ENCODE measurements around the gene PEX14.

PEX14 gene

DNA sequence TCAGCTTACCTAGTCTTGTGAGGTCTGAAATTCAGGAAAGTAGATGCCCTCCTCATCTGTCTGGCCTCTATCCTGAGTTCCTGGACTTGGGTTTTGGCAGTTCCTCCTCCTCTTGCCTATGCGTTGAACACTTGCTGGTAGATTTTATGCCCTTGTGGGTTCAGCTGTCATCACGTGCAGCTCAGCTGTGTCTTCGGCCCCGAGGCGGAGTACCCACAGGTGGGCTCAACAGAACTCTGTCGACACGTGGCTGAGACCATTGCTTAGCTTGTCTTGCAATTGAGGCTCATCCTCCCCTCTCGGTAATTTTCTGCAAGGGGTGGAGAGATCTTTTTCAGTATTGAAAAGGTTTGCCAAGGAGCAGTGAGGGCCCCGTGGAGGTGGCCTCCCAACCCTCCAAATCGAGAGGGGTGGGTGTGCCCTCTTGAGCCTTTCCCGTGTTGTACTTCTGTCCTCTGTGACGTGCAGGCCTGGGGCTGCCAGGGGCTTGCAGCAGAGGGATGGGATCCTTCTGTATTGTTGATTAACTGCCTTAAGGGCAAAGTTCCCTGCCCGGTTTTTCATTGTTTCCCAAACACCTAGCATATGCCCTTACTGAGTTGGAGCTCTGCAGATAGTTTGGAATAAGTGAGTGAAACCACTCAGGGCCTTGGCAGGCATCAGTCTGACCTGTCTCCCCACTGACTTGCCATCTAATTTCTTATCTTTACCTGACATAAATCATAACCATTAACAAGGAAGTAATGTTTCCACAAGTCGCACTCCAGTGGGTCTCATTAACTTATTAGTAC, 41.6 kb upstream of the PEX14 start:
- Histone ChIP-seq H3K4me1 (ENCODE audit: control insufficient read depth, insufficient read depth, low read depth, low read length) (peaks cover 14% of the 10 kb centered on the region), H3K79me1 (replicated peaks; ENCODE audit: low read length, poor library complexity, severe bottlenecking) (peaks cover 31% of the 10 kb centered on the region), H2BK120ac (ENCODE audit: low read depth, low read length) (no peak overlapping the region), H3K4ac (ENCODE audit: low read depth in 1 of 2, low read length in 2 of 2) (no peak overlapping the region), H3K36me3 (ENCODE audit: control insufficient read depth in 1 of 2, insufficient read depth in 2 of 2, low read depth in 1 of 2, low read length in 2 of 2) (peaks cover 0 to 5% of the 10 kb centered on the region in 2 experiments), H3K18ac (ENCODE audit: low read depth in 1 of 2, low read length in 2 of 2) (no peak overlapping the region), H2AK5ac (ENCODE audit: low read length, severe bottlenecking) (no peak overlapping the region), H4K8ac (ENCODE audit: low read length) (no peak overlapping the region), H3K23ac (ENCODE audit: low read length in 2 of 2) (no peak overlapping the region), H3K4me2 (ENCODE audit: low read length, poor library complexity, severe bottlenecking) (no peak overlapping the region), H4K91ac (ENCODE audit: low read length) (no peak overlapping the region), H3K14ac (ENCODE audit: low read length in 2 of 2) (no peak overlapping the region), H3K9me3 (ENCODE audit: control insufficient read depth, low read length) (no peaks in the 10 kb centered on the region), H3K9ac (ENCODE audit: low read length) (no peak overlapping the region), H2BK12ac (ENCODE audit: low read length in 2 of 2) (no peak overlapping the region), H2BK5ac (ENCODE audit: low read depth, low read length, poor library complexity, severe bottlenecking) (no peak overlapping the region), H2BK15ac (ENCODE audit: low read depth, poor library complexity, severe bottlenecking) (no peak overlapping the region), H3K27ac (ENCODE audit: low read length, poor library complexity, severe bottlenecking) (no peak overlapping the region), H3K27me3 (ENCODE audit: control insufficient read depth in 1 of 2, insufficient read depth in 1 of 2, low read length in 2 of 2) (no peaks in the 10 kb centered on the region), H3K4me3 (ENCODE audit: insufficient read depth in 1 of 2, low read depth in 1 of 2, low read length in 2 of 2) (no peak overlapping the region), H2AFZ (ENCODE audit: low read depth, low read length) (no peak overlapping the region)
- WGBS = 96% methylated on average over 14 of the region's 14 CpGs
- DNase-seq = no peak

DNA sequence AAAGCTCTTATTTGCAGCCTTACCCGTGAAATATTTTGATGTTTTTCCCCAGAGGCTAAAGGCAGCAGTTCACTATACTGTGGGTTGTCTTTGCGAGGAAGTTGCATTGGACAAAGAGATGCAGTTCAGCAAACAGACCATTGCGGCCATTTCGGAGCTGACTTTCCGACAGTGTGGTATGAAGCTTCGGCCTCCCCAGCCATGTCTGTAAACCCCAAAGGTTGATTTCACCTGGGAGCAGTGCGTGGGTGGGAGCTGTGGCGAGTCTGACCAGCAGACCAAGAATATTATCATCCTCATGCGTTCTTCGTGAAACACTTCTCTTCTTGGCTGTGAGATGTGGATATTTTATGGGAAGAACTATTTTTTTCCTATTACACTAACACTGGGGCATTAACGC, 41.0 kb upstream of the PEX14 start:
- H3K4ac ChIP-seq (ENCODE audit: low read depth in 1 of 2, low read length in 2 of 2) = no peak overlapping the region
- peaks cover 34% of the 10 kb centered on the region for H3K79me1 ChIP-seq (replicated peaks; ENCODE audit: low read length, poor library complexity, severe bottlenecking)
- no peak overlapping the region for H3K18ac ChIP-seq (ENCODE audit: low read depth in 1 of 2, low read length in 2 of 2)
- no peak overlapping the region for H2AFZ ChIP-seq (ENCODE audit: low read depth, low read length)
- H3K9ac ChIP-seq (ENCODE audit: low read length) = no peak overlapping the region
- H3K4me2 ChIP-seq (ENCODE audit: low read length, poor library complexity, severe bottlenecking) = no peak overlapping the region
- H3K27ac ChIP-seq (ENCODE audit: low read length, poor library complexity, severe bottlenecking) = no peak overlapping the region
- no peaks in the 10 kb centered on the region for H3K9me3 ChIP-seq (ENCODE audit: control insufficient read depth, low read length)
- H2AK5ac ChIP-seq (ENCODE audit: low read length, severe bottlenecking) = no peak overlapping the region
- H4K8ac ChIP-seq (ENCODE audit: low read length) = no peak overlapping the region
- peaks cover 0 to 5% of the 10 kb centered on the region in 2 experiments for H3K36me3 ChIP-seq (ENCODE audit: control insufficient read depth in 1 of 2, insufficient read depth in 2 of 2, low read depth in 1 of 2, low read length in 2 of 2)
- WGBS = 94% methylated on average over 8 of the region's 11 CpGs
- H3K14ac ChIP-seq (ENCODE audit: low read length in 2 of 2) = no peak overlapping the region
- no peak overlapping the region for H3K4me3 ChIP-seq (ENCODE audit: insufficient read depth in 1 of 2, low read depth in 1 of 2, low read length in 2 of 2)
- H3K4me1 ChIP-seq (ENCODE audit: control insufficient read depth, insufficient read depth, low read depth, low read length) = peaks cover 14% of the 10 kb centered on the region
- H3K23ac ChIP-seq (ENCODE audit: low read length in 2 of 2) = no peak overlapping the region
- no peak overlapping the region for H2BK120ac ChIP-seq (ENCODE audit: low read depth, low read length)
- no peak overlapping the region for H4K91ac ChIP-seq (ENCODE audit: low read length)
- DNase-seq = no peak
- no peak overlapping the region for H2BK5ac ChIP-seq (ENCODE audit: low read depth, low read length, poor library complexity, severe bottlenecking)
- no peak overlapping the region for H2BK15ac ChIP-seq (ENCODE audit: low read depth, poor library complexity, severe bottlenecking)
- H2BK12ac ChIP-seq (ENCODE audit: low read length in 2 of 2) = no peak overlapping the region
- no peaks in the 10 kb centered on the region for H3K27me3 ChIP-seq (ENCODE audit: control insufficient read depth in 1 of 2, insufficient read depth in 1 of 2, low read length in 2 of 2)

DNA sequence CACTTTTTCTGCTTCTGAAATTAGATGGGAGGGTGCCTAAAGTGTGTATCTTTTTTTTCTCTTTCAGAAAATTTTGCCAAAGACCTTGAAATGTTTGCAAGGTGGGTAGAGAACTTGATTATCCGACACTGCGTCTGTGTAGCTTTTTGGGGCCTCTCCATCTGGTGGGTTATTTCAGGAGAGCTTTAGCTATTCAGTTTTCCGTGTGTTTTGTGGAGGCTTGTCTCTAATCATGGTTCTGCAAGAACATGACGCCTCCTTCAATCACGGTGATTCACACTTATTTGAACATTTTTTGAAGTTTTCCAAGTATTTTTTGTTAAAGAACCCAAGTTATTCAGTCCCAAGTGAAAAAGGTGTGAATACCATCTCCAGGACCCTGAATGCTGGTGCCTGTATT, 40.2 kb upstream of the PEX14 start:
- H3K4ac ChIP-seq (ENCODE audit: low read depth in 1 of 2, low read length in 2 of 2) = no peak overlapping the region
- H3K4me2 ChIP-seq (ENCODE audit: low read length, poor library complexity, severe bottlenecking) = no peak overlapping the region
- no peak overlapping the region for H2BK120ac ChIP-seq (ENCODE audit: low read depth, low read length)
- H4K91ac ChIP-seq (ENCODE audit: low read length) = no peak overlapping the region
- no peak overlapping the region for H3K9ac ChIP-seq (ENCODE audit: low read length)
- H3K27ac ChIP-seq (ENCODE audit: low read length, poor library complexity, severe bottlenecking) = no peak overlapping the region
- H3K18ac ChIP-seq (ENCODE audit: low read depth in 1 of 2, low read length in 2 of 2) = no peak overlapping the region
- 94% methylated on average over 5 of the region's 5 CpGs for WGBS
- H2AFZ ChIP-seq (ENCODE audit: low read depth, low read length) = no peak overlapping the region
- no peak overlapping the region for H2BK15ac ChIP-seq (ENCODE audit: low read depth, poor library complexity, severe bottlenecking)
- H2BK12ac ChIP-seq (ENCODE audit: low read length in 2 of 2) = no peak overlapping the region
- H3K14ac ChIP-seq (ENCODE audit: low read length in 2 of 2) = no peak overlapping the region
- DNase-seq = no peak
- H3K79me1 ChIP-seq (replicated peaks; ENCODE audit: low read length, poor library complexity, severe bottlenecking) = peaks cover 34% of the 10 kb centered on the region
- no peaks in the 10 kb centered on the region for H3K9me3 ChIP-seq (ENCODE audit: control insufficient read depth, low read length)
- H3K23ac ChIP-seq (ENCODE audit: low read length in 2 of 2) = no peak overlapping the region
- peaks cover 14% of the 10 kb centered on the region for H3K4me1 ChIP-seq (ENCODE audit: control insufficient read depth, insufficient read depth, low read depth, low read length)
- no peak overlapping the region for H3K4me3 ChIP-seq (ENCODE audit: insufficient read depth in 1 of 2, low read depth in 1 of 2, low read length in 2 of 2)
- no peaks in the 10 kb centered on the region for H3K27me3 ChIP-seq (ENCODE audit: control insufficient read depth in 1 of 2, insufficient read depth in 1 of 2, low read length in 2 of 2)
- no peak overlapping the region for H2AK5ac ChIP-seq (ENCODE audit: low read length, severe bottlenecking)
- peaks cover 0 to 5% of the 10 kb centered on the region in 2 experiments for H3K36me3 ChIP-seq (ENCODE audit: control insufficient read depth in 1 of 2, insufficient read depth in 2 of 2, low read depth in 1 of 2, low read length in 2 of 2)
- H4K8ac ChIP-seq (ENCODE audit: low read length) = no peak overlapping the region
- H2BK5ac ChIP-seq (ENCODE audit: low read depth, low read length, poor library complexity, severe bottlenecking) = no peak overlapping the region

GRCh38 chr1:10437052-10437451, 37.7 kb upstream of the PEX14 start:
- H3K36me3 ChIP-seq (ENCODE audit: control insufficient read depth in 1 of 2, insufficient read depth in 2 of 2, low read depth in 1 of 2, low read length in 2 of 2) = peaks cover 0 to 16% of the 10 kb centered on the region in 2 experiments
- H2AK5ac ChIP-seq (ENCODE audit: low read length, severe bottlenecking) = no peak overlapping the region
- H3K27ac ChIP-seq (ENCODE audit: low read length, poor library complexity, severe bottlenecking) = no peak overlapping the region
- no peaks in the 10 kb centered on the region for H3K9me3 ChIP-seq (ENCODE audit: control insufficient read depth, low read length)
- no peak overlapping the region for H3K4me2 ChIP-seq (ENCODE audit: low read length, poor library complexity, severe bottlenecking)
- H3K14ac ChIP-seq (ENCODE audit: low read length in 2 of 2) = no peak overlapping the region
- H3K27me3 ChIP-seq (ENCODE audit: control insufficient read depth in 1 of 2, insufficient read depth in 1 of 2, low read length in 2 of 2) = no peaks in the 10 kb centered on the region
- H2BK15ac ChIP-seq (ENCODE audit: low read depth, poor library complexity, severe bottlenecking) = no peak overlapping the region
- H2AFZ ChIP-seq (ENCODE audit: low read depth, low read length) = no peak overlapping the region
- no peak overlapping the region for H3K4me3 ChIP-seq (ENCODE audit: insufficient read depth in 1 of 2, low read depth in 1 of 2, low read length in 2 of 2)
- no peak overlapping the region for H3K9ac ChIP-seq (ENCODE audit: low read length)
- H2BK120ac ChIP-seq (ENCODE audit: low read depth, low read length) = no peak overlapping the region
- DNase-seq = no peak
- H3K23ac ChIP-seq (ENCODE audit: low read length in 2 of 2) = no peak overlapping the region
- no peak overlapping the region for H2BK12ac ChIP-seq (ENCODE audit: low read length in 2 of 2)
- H4K91ac ChIP-seq (ENCODE audit: low read length) = no peak overlapping the region
- peaks cover 22% of the 10 kb centered on the region for H3K79me1 ChIP-seq (replicated peaks; ENCODE audit: low read length, poor library complexity, severe bottlenecking)
- no peak overlapping the region for H2BK5ac ChIP-seq (ENCODE audit: low read depth, low read length, poor library complexity, severe bottlenecking)
- peaks cover 7% of the 10 kb centered on the region for H3K4me1 ChIP-seq (ENCODE audit: control insufficient read depth, insufficient read depth, low read depth, low read length)
- no peak overlapping the region for H3K18ac ChIP-seq (ENCODE audit: low read depth in 1 of 2, low read length in 2 of 2)
- no peak overlapping the region for H3K4ac ChIP-seq (ENCODE audit: low read depth in 1 of 2, low read length in 2 of 2)
- WGBS = 100% methylated on average over 1 of the region's 1 CpG
- H4K8ac ChIP-seq (ENCODE audit: low read length) = no peak overlapping the region

Measured in mesenchymal stem cell (in vitro differentiated cells and primary cell).